AG04450 (cell line): ENCODE results near the gene NOC4L. TPM values are rescaled to one million over a fixed set of nuclear protein-coding genes. Genes with fewer than 3 reads are reported as not detected.

ENCODE experiments used
- CTCF ChIA-PET: fragments of 300-600, 350-600 bp; formaldehyde crosslinking; extraction: SDS; loops from one replicate; lab custom pipeline; 2022; ENCODE audit warnings: antibody characterized with exemption, inconsistent platforms; lab: Charles Lee
- POLR2A ChIA-PET: fragments of 350-600 bp; formaldehyde crosslinking; extraction: SDS; loops from one replicate; lab custom pipeline; 2021; ENCODE audit warnings: antibody characterized with exemption, inconsistent platforms; lab: Yijun Ruan, JAX
- DNase-seq: peaks from one replicate; pipeline ENCODE4 v3.0.0-alpha.2; 2011; ENCODE audit warnings: low read depth, low spot score
- H3K27ac ChIP-seq: one replicate; pipeline ENCODE4 v1.5.1; 2012; ENCODE audit warnings: low read depth, low read length, control low read depth
- H3K27me3 ChIP-seq: one replicate; pipeline ENCODE4 v1.6.0; 2012; ENCODE audit warnings: low read length; ENCODE audit not compliant: control insufficient read depth, insufficient read depth
- H3K4me3 ChIP-seq: 2 replicates; pipeline ENCODE4 v1.5.1; 2011; ENCODE audit warnings: mild to moderate bottlenecking, low read depth, low read length, control low read depth
- H3K9me3 ChIP-seq: 2 replicates; pipeline ENCODE4 v1.5.1; 2012; ENCODE audit warnings: low read length; ENCODE audit not compliant: control insufficient read depth, insufficient read depth
- CTCF ChIP-seq: IDR thresholded peaks from 2 replicates; pipeline ENCODE4 v1.5.1; 2011; ENCODE audit warnings: low read depth, low read length, control low read depth, inconsistent platforms
- polyA plus RNA-seq: library from polyadenylated mRNA; depleted of rRNA; stranded (reverse); fragments of >200 nt; gene quantifications from 2 replicates; pipeline ENCODE4 v1.2.3, GENCODE V29; 2011

Gene NOC4L
- polyA plus RNA-seq, 1 experiment = 2.9 TPM

GRCh38 chr12:132160016-132160415, 15.8 kb downstream of the NOC4L start:
- Histone ChIP-seq H3K4me3 (no peak overlapping the region), H3K27me3 (peaks cover 13% of the 10 kb centered on the region), H3K27ac (no peak overlapping the region), H3K9me3 (peaks cover 33% of the 10 kb centered on the region; the same call in 1 of the 2 replicates)
- POLR2A ChIA-PET = no interaction called here
- no peak for DNase-seq
- CTCF ChIA-PET = no interaction called here
- no peak for TF ChIP-seq CTCF

GRCh38 chr12:132160601-132161035, 16.4 kb downstream of the NOC4L start:
- H3K27ac ChIP-seq = no peak overlapping the region
- TF ChIP-seq CTCF = no peak
- no peak overlapping the region for H3K4me3 ChIP-seq
- ChIA-PET CTCF (interaction anchor here (0.9 kb wide), 1 partner anchor 53 kb away, joined by 4 read pairs; no protein-coding TSS in a partner anchor), POLR2A (no interaction called here)
- no peak for DNase-seq
- peaks cover 29% of the 10 kb centered on the region; the same call in 1 of the 2 replicates for H3K9me3 ChIP-seq
- peaks cover 13% of the 10 kb centered on the region for H3K27me3 ChIP-seq

GRCh38 chr12:132161036-132161781, 17.0 kb downstream of the NOC4L start:
- no peak for TF ChIP-seq CTCF
- ChIA-PET POLR2A (interaction anchor here (0.7 to 1.7 kb wide), 3 partner anchors 14 to 447 kb away, joined by 3 to 6 read pairs (median 4); no protein-coding TSS in a partner anchor), CTCF (interaction anchor here (0.7 to 2.3 kb wide), 3 partner anchors 8 to 363 kb away, joined by 4 to 8 read pairs (median 4); no protein-coding TSS in a partner anchor)
- Histone ChIP-seq H3K9me3 (peaks cover 25% of the 10 kb centered on the region; the same call in 1 of the 2 replicates), H3K27ac (no peak overlapping the region), H3K4me3 (no peak overlapping the region), H3K27me3 (peaks cover 13% of the 10 kb centered on the region)
- DNase-seq = no peak

GRCh38 chr12:132161796-132162507, 17.7 kb downstream of the NOC4L start:
- no peak overlapping the region for H3K27ac ChIP-seq
- no peak overlapping the region for H3K4me3 ChIP-seq
- H3K9me3 ChIP-seq = peaks cover 19% of the 10 kb centered on the region; the same call in 1 of the 2 replicates
- TF ChIP-seq CTCF = no peak
- DNase-seq = no peak
- CTCF ChIA-PET = interaction anchor here (0.7 to 2.3 kb wide), 3 partner anchors 8 to 476 kb away, joined by 4 to 8 read pairs (median 4); no protein-coding TSS in a partner anchor
- POLR2A ChIA-PET = interaction anchor here (0.7 to 1.7 kb wide), 3 partner anchors 15 to 446 kb away, joined by 3 to 6 read pairs (median 4); no protein-coding TSS in a partner anchor
- peaks cover 13% of the 10 kb centered on the region for H3K27me3 ChIP-seq
